Ishikawa (cell line): ENCODE results near the gene RELB.

Source experiments
- CREB1 ChIP-seq: IDR thresholded peaks from 2 replicates; pipeline ENCODE4 v1.6.1; 2012; ENCODE audit warnings: low read depth
- EGR1 ChIP-seq: IDR thresholded peaks from 2 replicates; pipeline ENCODE4 v1.6.1; 2012
- EP300 ChIP-seq: IDR thresholded peaks from 2 replicates; pipeline ENCODE4 v1.6.1; 2012; ENCODE audit warnings: borderline replicate concordance
- RAD21 ChIP-seq: IDR thresholded peaks from 2 replicates; pipeline ENCODE4 v1.6.1; 2012; ENCODE audit warnings: low read depth
- TAF1 ChIP-seq: IDR thresholded peaks from 2 replicates; pipeline ENCODE4 v1.6.1; 2012; ENCODE audit warnings: low read depth, mild to moderate bottlenecking
- TCF12 ChIP-seq: IDR thresholded peaks from 2 replicates; pipeline ENCODE4 v1.6.1; 2012; ENCODE audit warnings: low read depth
- TEAD4 ChIP-seq: IDR thresholded peaks from 2 replicates; pipeline ENCODE4 v1.6.1; 2012
- YY1 ChIP-seq: IDR thresholded peaks from 2 replicates; pipeline ENCODE4 v1.6.1; 2012; ENCODE audit warnings: low read depth
- TF ChIP-seq, protein P1 (sequence below): IDR thresholded peaks from 2 replicates; pipeline ENCODE4 v1.6.1; 2012
- TF ChIP-seq, protein P2 (sequence below): IDR thresholded peaks from 2 replicates; pipeline ENCODE4 v1.6.1; 2012; ENCODE audit warnings: low read depth, mild to moderate bottlenecking

DNA sequence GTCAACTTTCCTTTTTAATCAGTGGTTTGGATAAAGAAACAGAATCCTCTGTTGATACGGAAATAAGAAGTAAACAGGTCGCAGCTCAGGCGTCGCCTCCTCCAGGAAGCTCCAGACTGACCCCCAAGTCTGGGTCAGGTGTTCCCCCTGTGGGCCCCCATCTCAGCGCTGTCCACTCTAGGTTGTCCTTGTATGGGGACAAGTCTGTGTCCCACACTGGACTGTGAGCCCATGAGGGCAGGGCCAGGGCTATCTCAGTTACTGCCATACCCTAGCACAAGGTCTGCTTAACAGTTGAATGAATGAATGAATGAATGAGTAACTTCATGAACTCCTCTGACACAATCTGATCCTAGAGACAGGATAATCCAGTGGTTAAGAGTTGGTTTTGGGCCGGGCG, 45.1 kb downstream of the RELB start:
- TF ChIP-seq TEAD4 (no peak), TAF1 (no peak), YY1 (no peak), EP300 (no peak), EGR1 (no peak), TCF12 (no peak), RAD21 (no peak), CREB1 (no peak)
- TF ChIP-seq, protein P1, sequence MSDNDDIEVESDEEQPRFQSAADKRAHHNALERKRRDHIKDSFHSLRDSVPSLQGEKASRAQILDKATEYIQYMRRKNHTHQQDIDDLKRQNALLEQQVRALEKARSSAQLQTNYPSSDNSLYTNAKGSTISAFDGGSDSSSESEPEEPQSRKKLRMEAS = no peak
- TF ChIP-seq, protein P2, sequence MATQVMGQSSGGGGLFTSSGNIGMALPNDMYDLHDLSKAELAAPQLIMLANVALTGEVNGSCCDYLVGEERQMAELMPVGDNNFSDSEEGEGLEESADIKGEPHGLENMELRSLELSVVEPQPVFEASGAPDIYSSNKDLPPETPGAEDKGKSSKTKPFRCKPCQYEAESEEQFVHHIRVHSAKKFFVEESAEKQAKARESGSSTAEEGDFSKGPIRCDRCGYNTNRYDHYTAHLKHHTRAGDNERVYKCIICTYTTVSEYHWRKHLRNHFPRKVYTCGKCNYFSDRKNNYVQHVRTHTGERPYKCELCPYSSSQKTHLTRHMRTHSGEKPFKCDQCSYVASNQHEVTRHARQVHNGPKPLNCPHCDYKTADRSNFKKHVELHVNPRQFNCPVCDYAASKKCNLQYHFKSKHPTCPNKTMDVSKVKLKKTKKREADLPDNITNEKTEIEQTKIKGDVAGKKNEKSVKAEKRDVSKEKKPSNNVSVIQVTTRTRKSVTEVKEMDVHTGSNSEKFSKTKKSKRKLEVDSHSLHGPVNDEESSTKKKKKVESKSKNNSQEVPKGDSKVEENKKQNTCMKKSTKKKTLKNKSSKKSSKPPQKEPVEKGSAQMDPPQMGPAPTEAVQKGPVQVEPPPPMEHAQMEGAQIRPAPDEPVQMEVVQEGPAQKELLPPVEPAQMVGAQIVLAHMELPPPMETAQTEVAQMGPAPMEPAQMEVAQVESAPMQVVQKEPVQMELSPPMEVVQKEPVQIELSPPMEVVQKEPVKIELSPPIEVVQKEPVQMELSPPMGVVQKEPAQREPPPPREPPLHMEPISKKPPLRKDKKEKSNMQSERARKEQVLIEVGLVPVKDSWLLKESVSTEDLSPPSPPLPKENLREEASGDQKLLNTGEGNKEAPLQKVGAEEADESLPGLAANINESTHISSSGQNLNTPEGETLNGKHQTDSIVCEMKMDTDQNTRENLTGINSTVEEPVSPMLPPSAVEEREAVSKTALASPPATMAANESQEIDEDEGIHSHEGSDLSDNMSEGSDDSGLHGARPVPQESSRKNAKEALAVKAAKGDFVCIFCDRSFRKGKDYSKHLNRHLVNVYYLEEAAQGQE = no peak
